ENCODE data around the gene LRCH2.

GRCh38 chrX:115068896-115069295 is 165.0 kb downstream of the LRCH2 start:
- TF ChIP-seq POLR2AphosphoS5 (IDR thresholded peaks at IDR 0.05) (no peak), CTCF (IDR thresholded peaks at IDR 0.05) (no peak), POLR2A (IDR thresholded peaks at IDR 0.05; ENCODE audit: low read depth) (no peak)

Measured in esophagus muscularis mucosa (tissue), 3 donors.